ENCODE measurements around the gene RAB11FIP4.

RAB11FIP4 gene

DNA sequence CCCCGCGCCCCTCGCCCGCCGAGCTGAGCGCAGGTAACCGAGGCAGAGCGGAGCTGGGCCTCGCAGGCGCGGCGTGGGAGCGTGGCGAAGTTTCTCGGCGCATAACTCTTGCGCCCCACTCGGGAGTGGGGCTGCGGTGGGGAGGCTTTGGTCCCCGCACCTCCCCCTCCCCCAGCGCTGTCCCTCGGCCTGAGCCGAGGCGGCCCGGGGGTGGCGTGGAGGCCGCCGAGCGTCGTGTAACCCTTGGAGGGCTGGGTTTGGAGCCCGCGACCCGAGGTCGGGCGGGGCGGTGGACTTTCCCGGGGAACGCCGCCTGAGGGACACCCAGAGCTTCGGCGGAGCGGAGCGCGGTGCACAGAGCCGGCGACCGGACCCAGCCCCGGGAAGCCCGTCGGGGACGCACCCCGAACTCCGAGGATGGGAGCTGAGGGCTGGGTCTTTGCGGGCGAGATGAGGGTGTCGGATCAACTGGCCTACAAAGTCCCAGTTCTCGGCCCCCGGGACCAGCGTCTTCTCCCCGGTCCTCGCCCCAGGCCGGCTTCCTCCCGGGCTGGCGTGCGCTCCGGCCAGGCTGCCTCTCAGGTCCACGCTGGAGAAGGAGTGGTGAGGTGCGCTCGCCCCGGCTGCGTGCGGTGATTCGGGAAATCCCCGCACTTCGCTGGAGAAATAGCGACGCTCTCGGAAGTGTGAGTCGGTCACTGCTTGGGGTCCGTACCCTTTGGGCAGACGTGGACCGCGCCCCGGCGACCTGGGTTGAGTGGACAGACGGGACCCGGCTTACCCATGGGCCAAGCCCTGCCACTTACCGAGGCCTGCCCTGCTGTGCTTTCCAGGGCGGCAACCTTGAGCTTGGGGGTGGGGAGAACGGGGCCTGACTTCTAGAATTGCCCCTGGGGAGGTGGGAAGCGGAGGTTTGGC, 168.4 kb downstream of the RAB11FIP4 start:
- TF ChIP-seq, protein P1, sequence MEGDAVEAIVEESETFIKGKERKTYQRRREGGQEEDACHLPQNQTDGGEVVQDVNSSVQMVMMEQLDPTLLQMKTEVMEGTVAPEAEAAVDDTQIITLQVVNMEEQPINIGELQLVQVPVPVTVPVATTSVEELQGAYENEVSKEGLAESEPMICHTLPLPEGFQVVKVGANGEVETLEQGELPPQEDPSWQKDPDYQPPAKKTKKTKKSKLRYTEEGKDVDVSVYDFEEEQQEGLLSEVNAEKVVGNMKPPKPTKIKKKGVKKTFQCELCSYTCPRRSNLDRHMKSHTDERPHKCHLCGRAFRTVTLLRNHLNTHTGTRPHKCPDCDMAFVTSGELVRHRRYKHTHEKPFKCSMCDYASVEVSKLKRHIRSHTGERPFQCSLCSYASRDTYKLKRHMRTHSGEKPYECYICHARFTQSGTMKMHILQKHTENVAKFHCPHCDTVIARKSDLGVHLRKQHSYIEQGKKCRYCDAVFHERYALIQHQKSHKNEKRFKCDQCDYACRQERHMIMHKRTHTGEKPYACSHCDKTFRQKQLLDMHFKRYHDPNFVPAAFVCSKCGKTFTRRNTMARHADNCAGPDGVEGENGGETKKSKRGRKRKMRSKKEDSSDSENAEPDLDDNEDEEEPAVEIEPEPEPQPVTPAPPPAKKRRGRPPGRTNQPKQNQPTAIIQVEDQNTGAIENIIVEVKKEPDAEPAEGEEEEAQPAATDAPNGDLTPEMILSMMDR (conservative IDR thresholded peaks at IDR 0.05; ENCODE audit: low read length), result no peak
- DNase-seq (ENCODE audit: low read depth), result no peak
- H3K4me3 ChIP-seq (ENCODE audit: low read length), result peak overlapping the region; percentile 89

DNA sequence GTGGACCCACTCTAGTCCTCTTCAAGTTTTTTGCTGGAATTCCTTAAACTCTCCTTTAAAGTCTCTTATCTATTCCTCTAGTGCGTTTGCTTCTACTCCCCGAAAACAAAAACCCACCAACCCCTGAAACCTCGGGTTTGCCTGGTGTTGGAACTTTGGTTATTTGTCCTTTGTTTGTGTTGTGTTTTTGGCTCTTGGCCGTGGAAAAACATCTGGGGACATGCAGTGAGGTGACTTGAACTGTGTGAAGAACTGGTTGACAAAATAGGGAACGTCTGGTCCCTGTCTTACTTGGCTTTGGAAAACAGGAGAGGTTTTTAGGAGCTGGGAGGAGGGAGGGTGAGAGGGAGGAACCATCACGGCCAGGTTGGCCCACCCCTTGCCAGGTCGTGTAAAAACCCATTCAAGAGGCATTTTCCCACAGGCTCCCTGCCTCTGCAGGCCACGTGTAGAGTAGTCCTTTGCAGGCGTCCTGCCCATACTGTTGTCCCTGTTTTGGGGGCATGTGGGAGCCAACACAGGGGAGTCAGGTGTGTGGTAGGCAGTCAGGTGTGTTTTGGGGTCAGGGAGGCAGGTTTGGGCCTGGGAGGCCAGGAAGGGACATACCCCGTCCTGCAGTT, 169.3 kb downstream of the RAB11FIP4 start:
- peak overlapping the region; percentile 89 for H3K4me3 ChIP-seq (ENCODE audit: low read length)
- TF ChIP-seq, protein P1 (conservative IDR thresholded peaks at IDR 0.05; ENCODE audit: low read length), result no peak
- peak; percentile 25 for DNase-seq (ENCODE audit: low read depth)

DNA sequence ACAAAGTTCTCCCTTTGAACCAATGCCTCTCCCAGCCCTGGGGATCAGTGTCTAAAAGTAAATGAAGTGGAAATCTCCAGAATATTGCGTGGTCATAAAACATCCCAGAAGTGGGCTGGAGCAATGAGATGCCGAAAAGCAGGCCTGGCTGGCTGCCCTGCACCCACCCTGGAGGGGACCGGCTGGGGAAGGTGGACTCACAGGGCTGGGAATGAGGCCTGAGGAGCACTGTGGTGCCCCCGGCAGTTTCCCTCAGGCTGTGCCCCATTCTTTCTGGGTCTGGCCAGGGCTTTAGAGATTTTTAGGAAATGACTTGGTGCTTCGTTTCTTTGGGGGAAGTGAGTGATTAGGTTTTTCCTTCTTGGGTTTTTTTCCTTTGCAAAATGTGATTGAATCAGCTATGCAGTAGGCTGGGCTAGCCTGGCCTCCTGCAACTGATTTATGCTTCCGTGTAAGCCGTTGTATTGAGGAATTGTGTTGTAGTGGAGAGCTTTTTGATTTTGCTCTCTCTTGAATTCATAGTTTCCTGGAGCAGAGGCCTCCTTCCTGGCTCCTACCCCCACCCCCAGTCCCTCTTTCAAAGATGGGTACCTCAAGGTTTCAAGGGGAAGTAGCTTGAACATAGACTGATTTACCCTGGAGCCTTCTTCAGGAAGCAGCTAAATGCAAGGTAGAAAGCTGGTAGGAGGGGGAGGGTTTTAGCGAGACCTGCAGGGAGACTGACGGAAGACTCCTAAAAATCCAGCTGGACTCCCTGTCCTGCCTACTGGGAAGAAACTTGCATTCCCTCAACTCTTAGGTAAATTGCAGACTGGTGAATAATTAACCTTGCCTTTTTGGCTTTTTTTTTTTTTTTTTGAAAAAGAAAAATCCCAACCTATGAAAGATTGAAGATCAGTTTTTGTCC, 170.2 kb downstream of the RAB11FIP4 start:
- DNase-seq (ENCODE audit: low read depth), result peak; percentile 60
- peak overlapping the region; percentile 89 for H3K4me3 ChIP-seq (ENCODE audit: low read length)
- TF ChIP-seq, protein P1 (conservative IDR thresholded peaks at IDR 0.05; ENCODE audit: low read length), result no peak

DNA sequence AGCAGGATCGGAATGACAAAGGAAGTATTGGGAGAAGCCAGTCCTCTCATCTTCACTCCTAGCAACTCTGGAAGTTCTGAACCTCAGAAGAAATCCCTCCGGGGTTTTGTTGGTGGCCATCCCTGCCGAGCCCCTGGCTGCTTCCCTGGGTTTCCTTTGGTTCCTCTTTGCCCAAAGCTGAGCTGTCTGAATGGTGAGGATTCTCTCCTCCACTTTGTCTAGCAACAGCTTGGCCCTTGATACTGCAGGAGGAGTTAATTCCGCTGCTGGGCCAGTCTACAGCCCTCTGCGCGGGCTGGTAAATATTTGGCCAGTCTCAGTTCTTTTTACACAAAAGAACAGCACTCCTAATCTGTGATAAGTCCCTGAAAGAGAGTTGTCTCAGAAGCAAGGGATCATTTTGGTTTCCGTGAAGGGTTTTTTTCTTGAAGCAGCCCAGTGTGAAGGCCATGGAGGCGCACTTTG, 170.9 kb downstream of the RAB11FIP4 start:
- peak overlapping the region; percentile 89 for H3K4me3 ChIP-seq (ENCODE audit: low read length)
- no peak for DNase-seq (ENCODE audit: low read depth)
- TF ChIP-seq, protein P1 (conservative IDR thresholded peaks at IDR 0.05; ENCODE audit: low read length), result no peak

DNA sequence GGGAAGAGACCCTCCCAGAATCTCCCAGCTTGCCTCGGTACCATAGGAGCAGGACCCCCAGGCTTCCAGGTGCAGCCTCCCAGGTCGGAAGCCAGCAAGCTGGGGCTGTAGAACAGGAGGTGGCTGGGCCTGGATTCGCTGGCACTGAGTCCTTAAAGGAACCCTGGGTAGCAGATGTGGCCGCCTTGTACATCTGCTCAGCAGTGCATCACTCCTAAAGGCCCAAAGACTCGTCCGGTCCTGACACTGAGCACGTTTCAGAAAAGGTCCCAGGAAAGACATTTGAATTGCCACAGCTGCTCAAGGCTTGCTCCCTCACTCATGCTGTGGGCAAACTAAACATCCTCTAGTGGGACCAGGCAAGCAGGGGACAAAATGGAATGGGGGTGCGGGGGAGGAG, 172.8 kb downstream of the RAB11FIP4 start:
- TF ChIP-seq, protein P1 (conservative IDR thresholded peaks at IDR 0.05; ENCODE audit: low read length), result no peak
- peak; percentile 44 for DNase-seq (ENCODE audit: low read depth)
- peak overlapping the region; percentile 15 for H3K4me3 ChIP-seq (ENCODE audit: low read length)

DNA sequence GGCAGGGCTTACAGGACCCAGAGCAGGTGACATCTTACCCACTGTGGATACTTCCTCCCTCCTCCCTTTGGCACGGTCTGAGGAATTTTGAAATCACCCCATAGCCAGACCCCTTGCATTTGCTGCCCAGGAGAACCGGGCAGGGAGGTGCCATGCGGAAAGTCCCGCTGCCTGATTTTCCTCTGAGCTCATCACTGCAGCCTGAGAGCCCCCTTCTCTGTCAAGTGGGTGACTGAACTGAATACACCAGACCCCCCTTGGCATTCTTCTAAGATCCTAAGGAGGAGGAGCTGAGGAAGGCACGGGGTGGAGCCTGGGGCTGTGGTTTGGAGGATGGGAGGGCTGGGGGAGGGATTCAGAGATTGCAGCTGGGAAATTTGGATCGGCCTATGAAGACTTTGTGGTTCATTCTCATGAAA, 173.4 kb downstream of the RAB11FIP4 start:
- peak overlapping the region; percentile 26; the same call in 1 of the 2 replicates for H3K4me3 ChIP-seq (ENCODE audit: low read length)
- TF ChIP-seq, protein P1 (conservative IDR thresholded peaks at IDR 0.05; ENCODE audit: low read length), result no peak
- DNase-seq (ENCODE audit: low read depth), result peak; percentile 69
